GM18505 (cell line): Measurements from ENCODE around the gene RAD51AP2.

Experiments
- ATAC-seq: cut with Tn5 transposase; IDR thresholded peaks from one replicate; pipeline ENCODE4 v1.9.1; 2021; ENCODE audit not compliant: unreplicated experiment
- POLR2A ChIP-seq: IDR thresholded peaks from 4 replicates; pipeline ENCODE4 v1.6.1; 2011; ENCODE audit warnings: borderline replicate concordance; ENCODE audit not compliant: insufficient read depth, insufficient read length; ENCODE audit errors: extremely low read depth

RAD51AP2 gene

GRCh38 chr2:17542471-17542870 is 24.2 kb upstream of the RAD51AP2 start:
- TF ChIP-seq POLR2A, result no peak

GRCh38 chr2:17541531-17541950 is 23.3 kb upstream of the RAD51AP2 start:
- ATAC-seq, result no peak
- no peak for TF ChIP-seq POLR2A

More at GRCh38 chr2:17542471-17542870, 24.2 kb upstream of the RAD51AP2 start:
- ATAC-seq, result no peak

DNA sequence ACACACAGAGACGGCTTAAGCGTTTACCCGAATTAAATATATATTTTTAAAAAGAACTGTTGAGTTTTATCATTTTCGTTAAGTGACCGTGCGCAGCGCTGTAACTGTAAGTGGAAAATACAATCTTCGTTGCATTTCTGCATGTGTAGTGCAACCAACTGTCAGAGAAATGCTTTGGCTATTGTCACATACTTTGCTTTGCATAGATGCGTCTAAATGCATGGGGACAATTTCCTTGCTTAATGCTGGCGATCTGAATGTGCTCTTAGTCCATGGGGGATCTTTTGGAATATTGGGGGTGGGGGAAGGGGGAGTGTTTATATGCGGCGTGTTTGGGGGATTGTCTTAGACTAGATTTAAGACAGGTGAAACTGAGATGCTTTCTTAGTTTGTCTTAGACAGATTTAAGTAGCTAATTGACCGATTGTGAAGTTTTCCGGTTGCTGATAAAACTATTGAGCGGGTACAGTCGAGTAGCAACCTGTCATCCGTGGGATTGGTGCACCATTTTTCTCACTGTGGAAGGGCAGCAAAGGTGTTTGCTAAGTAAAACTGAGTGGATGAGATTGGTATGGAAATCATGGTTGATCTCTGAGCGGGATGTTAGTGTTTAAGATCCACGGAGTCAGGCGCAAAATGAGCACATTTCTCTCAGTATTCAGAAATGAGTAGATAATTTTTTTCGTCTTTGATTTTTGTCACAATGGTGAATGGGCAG is 22.7 kb upstream of the RAD51AP2 start:
- no peak for ATAC-seq

GRCh38 chr2:17540093-17540812 is 22.0 kb upstream of the RAD51AP2 start, which contains the start of gene VSNL1:
VSNL1 (plus strand) TSS chr2:17540696; CDS start chr2:17592075, 51,379 bp downstream.
- TF ChIP-seq POLR2A, result no peak

More for the DNA sequence above, 22.7 kb upstream of the RAD51AP2 start:
- no peak for TF ChIP-seq POLR2A

GRCh38 chr2:17539611-17540092 is 21.4 kb upstream of the RAD51AP2 start:
- ATAC-seq, result no peak
- TF ChIP-seq POLR2A, result no peak

More at GRCh38 chr2:17540093-17540812, 22.0 kb upstream of the RAD51AP2 start, which contains the start of gene VSNL1:
- ATAC-seq, result no peak

DNA sequence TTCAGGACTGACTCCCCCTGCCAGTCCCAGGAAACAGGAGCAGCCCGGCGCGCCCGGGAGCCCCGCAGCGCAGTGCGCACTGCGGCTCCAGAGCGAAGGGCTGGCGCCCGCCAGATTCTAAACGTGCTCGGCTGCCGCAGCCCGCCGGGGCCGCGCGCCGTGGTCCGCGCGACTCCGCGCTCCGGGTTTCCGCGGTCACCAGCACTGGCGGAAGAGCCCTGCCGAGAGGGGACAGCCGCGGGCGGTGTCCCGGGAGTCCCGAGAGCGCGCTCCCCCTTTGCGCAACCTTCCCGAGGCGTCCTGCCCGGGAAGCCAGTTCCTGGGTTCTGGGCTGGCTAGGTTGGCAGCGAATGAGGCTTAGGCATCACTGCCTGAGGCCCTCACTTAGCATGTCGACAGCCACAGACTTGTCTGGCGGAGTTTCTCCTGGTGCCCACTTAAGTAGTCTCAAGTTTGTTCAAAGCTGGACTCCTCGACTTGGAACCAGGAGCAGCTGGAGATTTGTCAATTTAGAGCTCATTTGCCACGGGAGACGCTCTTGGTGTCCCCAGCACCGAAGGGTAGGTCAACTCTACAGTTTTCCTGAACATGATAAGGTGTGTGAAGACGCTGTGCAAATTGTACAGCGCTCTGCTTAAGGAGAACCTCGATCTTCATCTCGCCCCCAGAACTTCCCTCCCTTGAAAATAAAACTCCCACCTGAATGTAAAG is 20.8 kb upstream of the RAD51AP2 start:
- peak; percentile 56 for ATAC-seq

DNA sequence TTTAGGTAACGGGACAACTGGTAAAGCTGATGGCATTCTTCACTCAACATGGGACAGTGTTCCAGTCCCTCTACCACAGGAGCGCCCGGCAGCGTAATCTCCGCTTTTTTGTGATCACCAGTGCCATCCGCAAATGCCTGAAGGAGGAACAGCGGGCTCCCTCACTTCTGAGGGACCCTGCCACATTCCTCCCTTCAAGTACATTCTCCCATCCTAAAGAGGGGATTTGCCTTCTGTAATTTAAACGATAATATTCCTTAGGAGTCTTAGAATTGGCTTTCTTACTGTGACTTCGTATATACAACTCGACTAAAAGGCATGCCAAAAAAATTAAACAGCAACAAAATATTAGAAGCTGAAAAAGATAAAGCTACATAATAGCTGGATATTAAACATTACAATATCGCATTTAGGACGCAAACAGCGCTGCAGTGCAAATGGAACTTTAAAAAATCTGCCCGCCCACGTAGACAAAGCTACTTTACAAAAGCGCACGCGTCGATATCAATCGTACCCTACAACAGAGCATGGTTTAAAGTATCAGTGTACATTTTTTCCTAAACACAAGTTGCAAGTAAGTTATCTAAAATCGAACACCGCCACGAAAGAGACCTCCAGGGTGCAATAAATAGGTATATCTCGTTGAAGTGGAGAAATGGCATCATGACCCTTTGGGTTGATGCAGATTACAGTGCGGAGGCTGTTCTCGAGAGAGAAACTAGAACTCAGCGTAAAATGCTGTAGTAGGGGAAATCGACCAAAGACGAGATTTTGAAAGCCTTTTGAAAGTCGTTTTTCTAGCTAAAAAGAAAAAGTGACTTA is 20.0 kb upstream of the RAD51AP2 start:
- TF ChIP-seq POLR2A, result no peak
- peak; percentile 40 for ATAC-seq

More for the DNA sequence above, 20.8 kb upstream of the RAD51AP2 start:
- no peak for TF ChIP-seq POLR2A

GRCh38 chr2:17536416-17536815 is 18.2 kb upstream of the RAD51AP2 start:
- no peak for ATAC-seq

DNA sequence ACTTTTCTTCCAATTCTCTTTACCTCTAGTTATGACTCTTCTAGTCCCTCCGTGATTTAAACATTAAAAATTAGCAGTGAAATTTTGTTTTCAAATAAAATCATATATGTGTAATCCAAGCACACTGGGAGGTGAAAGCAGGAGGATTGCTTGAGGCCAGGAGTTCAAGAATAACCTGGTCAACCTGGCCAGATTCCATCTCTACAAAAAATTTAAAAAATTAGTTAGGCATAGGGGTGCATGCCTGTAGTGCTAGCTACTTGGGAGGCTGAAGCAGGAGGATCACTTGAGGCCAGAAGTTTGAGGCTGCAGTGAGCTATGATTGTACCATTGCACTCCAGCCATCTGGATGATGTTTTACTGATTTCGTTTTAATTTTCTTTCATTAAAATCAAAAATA is 15.3 kb upstream of the RAD51AP2 start:
- ATAC-seq, result no peak
- no peak for TF ChIP-seq POLR2A

More at GRCh38 chr2:17536416-17536815, 18.2 kb upstream of the RAD51AP2 start:
- no peak for TF ChIP-seq POLR2A

DNA sequence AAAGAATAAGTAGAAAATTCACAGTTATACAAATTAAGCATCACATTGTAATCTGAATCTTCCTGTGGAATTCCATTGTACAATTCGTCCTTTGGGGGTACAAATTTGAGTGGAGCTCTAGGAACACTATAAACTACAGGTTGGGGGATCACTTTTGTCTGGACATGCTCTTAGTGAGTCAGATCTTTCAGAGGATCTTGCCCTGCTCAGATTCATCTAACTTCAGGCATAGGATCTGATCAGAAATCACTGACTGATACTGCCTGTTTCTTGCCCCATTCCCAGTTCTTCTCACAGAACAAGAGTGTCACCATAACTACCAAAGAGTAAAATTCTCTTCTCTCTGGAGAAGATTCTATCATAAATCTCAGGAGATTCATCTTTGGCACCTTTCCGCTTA is 11.5 kb upstream of the RAD51AP2 start:
- no peak for ATAC-seq
- no peak for TF ChIP-seq POLR2A

GRCh38 chr2:17522303-17522702 is 4.1 kb upstream of the RAD51AP2 start:
- no peak for ATAC-seq
- no peak for TF ChIP-seq POLR2A

- no peak for TF ChIP-seq POLR2A
- no peak for ATAC-seq
These were observed 3.4 kb upstream of the RAD51AP2 start for GRCh38 chr2:17521621-17522020.

- no peak for ATAC-seq
- no peak for TF ChIP-seq POLR2A
These were observed 2.5 kb upstream of the RAD51AP2 start for GRCh38 chr2:17520761-17521160.

DNA sequence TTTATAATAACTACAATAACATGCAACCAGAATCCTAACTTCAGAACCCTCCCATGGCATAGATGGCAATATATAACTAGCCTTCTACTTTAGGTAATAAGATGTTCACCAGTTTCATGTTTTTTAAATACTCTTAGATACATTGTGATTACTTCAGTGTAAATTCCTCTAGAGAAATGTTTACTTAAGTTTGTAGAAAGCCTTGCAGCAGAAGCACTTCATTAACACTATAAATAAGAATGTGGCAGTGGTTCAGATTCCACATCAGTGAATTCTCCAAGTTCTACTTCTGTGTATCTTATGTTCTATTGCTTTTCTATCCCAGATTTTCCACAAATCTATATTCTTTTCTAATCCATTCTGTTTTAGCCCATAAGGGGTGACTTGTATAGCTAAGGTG is 1.2 kb upstream of the RAD51AP2 start:
- no peak for TF ChIP-seq POLR2A
- no peak for ATAC-seq
